SK-N-SH treated with all-trans-retinoic acid at 6 μM for 48 hours (cell line): ENCODE data around the gene SOX12.

Source experiments
- ATAC-seq: fragments of 200-7000 bp; cut with Tn5 transposase; 3 replicates; pipeline ENCODE4 v1.9.1; 2020; ENCODE audit warnings: mild to moderate bottlenecking, moderate library complexity
- ARNTL ChIP-seq: fragments of 450-650 bp; formaldehyde crosslinking; IDR thresholded peaks from 2 replicates; pipeline ENCODE4 v1.5.0; 2020; ENCODE audit warnings: low read depth, mild to moderate bottlenecking, moderate library complexity, borderline replicate concordance
- BACH2 ChIP-seq: fragments of 250-450 bp; sonication (Bioruptor Pico); IDR thresholded peaks from 2 replicates; pipeline ENCODE4 v1.9.0; 2021; ENCODE audit warnings: mild to moderate bottlenecking, borderline replicate concordance
- CSDC2 ChIP-seq: fragments of 250-450 bp; sonication (Bioruptor Pico); IDR thresholded peaks from 2 replicates; pipeline ENCODE4 v1.5.0; 2020; ENCODE audit warnings: mild to moderate bottlenecking, moderate library complexity
- ESRRG ChIP-seq: fragments of 250-450 bp; sonication (Bioruptor Pico); IDR thresholded peaks from 2 replicates; pipeline ENCODE4 v1.6.1; 2021; ENCODE audit warnings: mild to moderate bottlenecking
- GLIS3 ChIP-seq: fragments of 250-450 bp; sonication (Bioruptor Pico); IDR thresholded peaks from 2 replicates; pipeline ENCODE4 v1.5.0; 2020; ENCODE audit warnings: mild to moderate bottlenecking, moderate library complexity
- ISL1 ChIP-seq: fragments of 250-450 bp; sonication (Bioruptor Pico); IDR thresholded peaks from 2 replicates; pipeline ENCODE4 v2.1.2; 2022; ENCODE audit warnings: mild to moderate bottlenecking, moderate library complexity
- OSR1 ChIP-seq: fragments of 250-450 bp; sonication (Bioruptor Pico); IDR thresholded peaks from 2 replicates; pipeline ENCODE4 v1.8.0; 2022; ENCODE audit warnings: moderate library complexity, mild to moderate bottlenecking, inconsistent platforms
- PPARA ChIP-seq: fragments of 250-450 bp; sonication (Bioruptor Pico); IDR thresholded peaks from 2 replicates; pipeline ENCODE4 v1.5.0; 2020; ENCODE audit warnings: mild to moderate bottlenecking, borderline replicate concordance
- RARB ChIP-seq: fragments of 250-450 bp; sonication (Bioruptor Pico); IDR thresholded peaks from 2 replicates; pipeline ENCODE4 v1.8.0; 2021; ENCODE audit warnings: mild to moderate bottlenecking, moderate library complexity
- TCF4 ChIP-seq: fragments of 250-450 bp; sonication (Bioruptor Pico); IDR thresholded peaks from 2 replicates; pipeline ENCODE4 v1.8.0; 2021; ENCODE audit warnings: mild to moderate bottlenecking, moderate library complexity, borderline replicate concordance
- TOX ChIP-seq: fragments of 250-450 bp; sonication (Bioruptor Pico); IDR thresholded peaks from 2 replicates; pipeline ENCODE4 v1.8.0; 2021; ENCODE audit warnings: mild to moderate bottlenecking, moderate library complexity, borderline replicate concordance
- TSHZ2 ChIP-seq: fragments of 250-450 bp; sonication (Bioruptor Pico); IDR thresholded peaks from 2 replicates; pipeline ENCODE4 v1.5.0; 2020; ENCODE audit warnings: mild to moderate bottlenecking, moderate library complexity
- ZC3H10 ChIP-seq: fragments of 250-450 bp; sonication (Bioruptor Pico); IDR thresholded peaks from 2 replicates; pipeline ENCODE4 v1.5.1; 2021; ENCODE audit warnings: mild to moderate bottlenecking, moderate library complexity
- ZFP3 ChIP-seq: fragments of 250-450 bp; sonication (Bioruptor Pico); IDR thresholded peaks from 2 replicates; pipeline ENCODE4 v1.5.0; 2020; ENCODE audit warnings: mild to moderate bottlenecking, moderate library complexity
- ZFP30 ChIP-seq: fragments of 450-650 bp; formaldehyde crosslinking; IDR thresholded peaks from 2 replicates; pipeline ENCODE4 v1.5.0; 2022; ENCODE audit warnings: mild to moderate bottlenecking, moderate library complexity
- ZNF565 ChIP-seq: fragments of 450-650 bp; formaldehyde crosslinking; conservative IDR thresholded peaks from 2 replicates; pipeline ENCODE4 v1.5.0; 2020; ENCODE audit warnings: low read depth, mild to moderate bottlenecking, moderate library complexity
- ZNF70 ChIP-seq: fragments of 450-650 bp; formaldehyde crosslinking; IDR thresholded peaks from 2 replicates; pipeline ENCODE4 v1.5.0; 2020; ENCODE audit warnings: mild to moderate bottlenecking, moderate library complexity
- ZNF8 ChIP-seq: fragments of 450-650 bp; formaldehyde crosslinking; IDR thresholded peaks from 2 replicates; pipeline ENCODE4 v1.5.0; 2020; ENCODE audit warnings: mild to moderate bottlenecking, moderate library complexity
- TF ChIP-seq, protein P1 (sequence below): fragments of 250-450 bp; sonication (Bioruptor Pico); IDR thresholded peaks from 2 replicates; pipeline ENCODE4 v1.5.1; 2021; ENCODE audit warnings: mild to moderate bottlenecking, moderate library complexity
- TF ChIP-seq, protein P2 (sequence below): fragments of 250-450 bp; sonication (Bioruptor Pico); IDR thresholded peaks from 2 replicates; pipeline ENCODE4 v1.8.0; 2020; ENCODE audit warnings: mild to moderate bottlenecking, moderate library complexity, borderline replicate concordance
- TF ChIP-seq, protein P3 (sequence below): fragments of 250-450 bp; sonication (Bioruptor Pico); IDR thresholded peaks from 2 replicates; pipeline ENCODE4 v1.5.1; 2020; ENCODE audit warnings: low read depth, mild to moderate bottlenecking, moderate library complexity
- TF ChIP-seq, protein P4 (sequence below): fragments of 250-450 bp; sonication (Bioruptor Pico); IDR thresholded peaks from 2 replicates; pipeline ENCODE4 v1.8.0; 2021; ENCODE audit warnings: low read depth, mild to moderate bottlenecking, moderate library complexity, borderline replicate concordance

Gene SOX12

GRCh38 chr20:358891-359555, 33.7 kb downstream of the SOX12 start:
- TF ChIP-seq, protein P1, sequence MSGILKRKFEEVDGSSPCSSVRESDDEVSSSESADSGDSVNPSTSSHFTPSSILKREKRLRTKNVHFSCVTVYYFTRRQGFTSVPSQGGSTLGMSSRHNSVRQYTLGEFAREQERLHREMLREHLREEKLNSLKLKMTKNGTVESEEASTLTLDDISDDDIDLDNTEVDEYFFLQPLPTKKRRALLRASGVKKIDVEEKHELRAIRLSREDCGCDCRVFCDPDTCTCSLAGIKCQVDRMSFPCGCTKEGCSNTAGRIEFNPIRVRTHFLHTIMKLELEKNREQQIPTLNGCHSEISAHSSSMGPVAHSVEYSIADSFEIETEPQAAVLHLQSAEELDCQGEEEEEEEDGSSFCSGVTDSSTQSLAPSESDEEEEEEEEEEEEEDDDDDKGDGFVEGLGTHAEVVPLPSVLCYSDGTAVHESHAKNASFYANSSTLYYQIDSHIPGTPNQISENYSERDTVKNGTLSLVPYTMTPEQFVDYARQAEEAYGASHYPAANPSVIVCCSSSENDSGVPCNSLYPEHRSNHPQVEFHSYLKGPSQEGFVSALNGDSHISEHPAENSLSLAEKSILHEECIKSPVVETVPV (CRISPR knock-in tag): no peak
- TF ChIP-seq PPARA (CRISPR knock-in tag): no peak
- TF ChIP-seq ISL1 (CRISPR knock-in tag): no peak
- no peak for TF ChIP-seq CSDC2 (CRISPR knock-in tag)
- TF ChIP-seq ZNF565 (CRISPR knock-in tag): no peak
- TF ChIP-seq BACH2 (CRISPR knock-in tag): no peak
- no peak for TF ChIP-seq OSR1 (CRISPR knock-in tag)
- no peak for TF ChIP-seq RARB (CRISPR knock-in tag)
- no peak for TF ChIP-seq TOX
- no peak for TF ChIP-seq ZNF70 (CRISPR knock-in tag)
- TF ChIP-seq ZFP3 (CRISPR knock-in tag): no peak
- TF ChIP-seq, protein P2, sequence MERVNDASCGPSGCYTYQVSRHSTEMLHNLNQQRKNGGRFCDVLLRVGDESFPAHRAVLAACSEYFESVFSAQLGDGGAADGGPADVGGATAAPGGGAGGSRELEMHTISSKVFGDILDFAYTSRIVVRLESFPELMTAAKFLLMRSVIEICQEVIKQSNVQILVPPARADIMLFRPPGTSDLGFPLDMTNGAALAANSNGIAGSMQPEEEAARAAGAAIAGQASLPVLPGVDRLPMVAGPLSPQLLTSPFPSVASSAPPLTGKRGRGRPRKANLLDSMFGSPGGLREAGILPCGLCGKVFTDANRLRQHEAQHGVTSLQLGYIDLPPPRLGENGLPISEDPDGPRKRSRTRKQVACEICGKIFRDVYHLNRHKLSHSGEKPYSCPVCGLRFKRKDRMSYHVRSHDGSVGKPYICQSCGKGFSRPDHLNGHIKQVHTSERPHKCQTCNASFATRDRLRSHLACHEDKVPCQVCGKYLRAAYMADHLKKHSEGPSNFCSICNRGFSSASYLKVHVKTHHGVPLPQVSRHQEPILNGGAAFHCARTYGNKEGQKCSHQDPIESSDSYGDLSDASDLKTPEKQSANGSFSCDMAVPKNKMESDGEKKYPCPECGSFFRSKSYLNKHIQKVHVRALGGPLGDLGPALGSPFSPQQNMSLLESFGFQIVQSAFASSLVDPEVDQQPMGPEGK (CRISPR knock-in tag): no peak
- TF ChIP-seq ARNTL (CRISPR knock-in tag): no peak
- TF ChIP-seq GLIS3: no peak
- TF ChIP-seq, protein P3, sequence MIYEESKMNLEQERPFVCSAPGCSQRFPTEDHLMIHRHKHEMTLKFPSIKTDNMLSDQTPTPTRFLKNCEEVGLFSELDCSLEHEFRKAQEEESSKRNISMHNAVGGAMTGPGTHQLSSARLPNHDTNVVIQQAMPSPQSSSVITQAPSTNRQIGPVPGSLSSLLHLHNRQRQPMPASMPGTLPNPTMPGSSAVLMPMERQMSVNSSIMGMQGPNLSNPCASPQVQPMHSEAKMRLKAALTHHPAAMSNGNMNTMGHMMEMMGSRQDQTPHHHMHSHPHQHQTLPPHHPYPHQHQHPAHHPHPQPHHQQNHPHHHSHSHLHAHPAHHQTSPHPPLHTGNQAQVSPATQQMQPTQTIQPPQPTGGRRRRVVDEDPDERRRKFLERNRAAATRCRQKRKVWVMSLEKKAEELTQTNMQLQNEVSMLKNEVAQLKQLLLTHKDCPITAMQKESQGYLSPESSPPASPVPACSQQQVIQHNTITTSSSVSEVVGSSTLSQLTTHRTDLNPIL (CRISPR knock-in tag): no peak
- no peak for TF ChIP-seq ZNF8
- TF ChIP-seq, protein P4, sequence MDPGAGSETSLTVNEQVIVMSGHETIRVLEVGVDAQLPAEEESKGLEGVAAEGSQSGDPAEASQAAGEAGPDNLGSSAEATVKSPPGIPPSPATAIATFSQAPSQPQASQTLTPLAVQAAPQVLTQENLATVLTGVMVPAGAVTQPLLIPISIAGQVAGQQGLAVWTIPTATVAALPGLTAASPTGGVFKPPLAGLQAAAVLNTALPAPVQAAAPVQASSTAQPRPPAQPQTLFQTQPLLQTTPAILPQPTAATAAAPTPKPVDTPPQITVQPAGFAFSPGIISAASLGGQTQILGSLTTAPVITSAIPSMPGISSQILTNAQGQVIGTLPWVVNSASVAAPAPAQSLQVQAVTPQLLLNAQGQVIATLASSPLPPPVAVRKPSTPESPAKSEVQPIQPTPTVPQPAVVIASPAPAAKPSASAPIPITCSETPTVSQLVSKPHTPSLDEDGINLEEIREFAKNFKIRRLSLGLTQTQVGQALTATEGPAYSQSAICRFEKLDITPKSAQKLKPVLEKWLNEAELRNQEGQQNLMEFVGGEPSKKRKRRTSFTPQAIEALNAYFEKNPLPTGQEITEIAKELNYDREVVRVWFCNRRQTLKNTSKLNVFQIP: no peak
- TF ChIP-seq, all 23 proteins: peak for 0
- no peak for ATAC-seq

- ATAC-seq: no peak
These were observed 36.2 kb downstream of the SOX12 start for GRCh38 chr20:361561-361960.

More at GRCh38 chr20:361561-361960, 36.2 kb downstream of the SOX12 start:
- no peak for TF ChIP-seq ARNTL (CRISPR knock-in tag)
- TF ChIP-seq ZNF565 (CRISPR knock-in tag): no peak
- TF ChIP-seq TSHZ2 (CRISPR knock-in tag): no peak
- TF ChIP-seq TOX: no peak
- TF ChIP-seq OSR1 (CRISPR knock-in tag): no peak
- no peak for TF ChIP-seq ESRRG (CRISPR knock-in tag)
- TF ChIP-seq ZFP30: no peak
- TF ChIP-seq ZNF70 (CRISPR knock-in tag): no peak
- no peak for TF ChIP-seq BACH2 (CRISPR knock-in tag)
- no peak for TF ChIP-seq TCF4
- TF ChIP-seq ZC3H10 (CRISPR knock-in tag): no peak
- no peak for TF ChIP-seq ZFP3 (CRISPR knock-in tag)
- no peak for TF ChIP-seq RARB (CRISPR knock-in tag)
- TF ChIP-seq, protein P2 (CRISPR knock-in tag): no peak
- TF ChIP-seq PPARA (CRISPR knock-in tag): no peak
- no peak for TF ChIP-seq ZNF8
- TF ChIP-seq GLIS3: no peak
- TF ChIP-seq, protein P4: no peak
